ENCODE measurements around the gene ARID1B. TPM values are rescaled to one million over a fixed set of nuclear protein-coding genes. Genes with fewer than 3 reads are reported as not detected.

ARID1B gene
- total RNA-seq, 1 donor from 2014 or later = 59.3 TPM

- Mint-ChIP-seq H3K9me3 (ENCODE audit: low read depth) (no peaks in the 10 kb centered on the region), H3K4me1 (ENCODE audit: low read depth) (peaks cover 82% of the 10 kb centered on the region), H3K4me3 (ENCODE audit: unreplicated experiment) (peak overlapping the region; percentile 35), H3K27me3 (ENCODE audit: low read depth) (no peaks in the 10 kb centered on the region), H3K27ac (ENCODE audit: unreplicated experiment) (peak overlapping the region; percentile 96), H3K36me3 (ENCODE audit: low read depth) (peaks cover 10% of the 10 kb centered on the region)
- TF ChIP-seq CTCF (IDR thresholded peaks at IDR 0.05) = no peak
- no peak for DNase-seq (ENCODE audit: low spot score)
These were observed 371.5 kb downstream of the ARID1B start for GRCh38 chr6:157148391-157149323.

DNA sequence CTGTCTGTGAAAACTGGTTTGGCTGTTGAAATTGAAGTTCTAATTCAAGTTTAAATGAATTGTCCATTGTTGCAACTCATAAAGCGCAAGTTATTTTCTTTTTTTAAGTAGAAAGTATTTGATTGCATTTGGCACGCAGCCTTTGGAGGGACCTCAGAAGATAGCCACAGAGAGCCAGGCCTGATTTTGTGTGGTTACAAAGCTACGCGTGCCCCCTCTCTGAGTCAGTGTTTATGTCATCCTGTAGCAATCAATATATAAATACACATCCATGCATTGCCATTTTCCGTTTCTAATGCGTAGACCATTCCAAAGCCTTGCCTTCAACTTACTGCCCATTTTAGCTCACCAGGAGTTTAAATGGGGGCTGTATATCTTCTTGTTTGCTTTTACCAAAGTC is 372.9 kb downstream of the ARID1B start:
- H3K4me1 Mint-ChIP-seq (ENCODE audit: low read depth) = peaks cover 68% of the 10 kb centered on the region
- H3K9me3 Mint-ChIP-seq (ENCODE audit: low read depth) = no peaks in the 10 kb centered on the region
- no peak for TF ChIP-seq CTCF (IDR thresholded peaks at IDR 0.05)
- DNase-seq (ENCODE audit: low spot score) = no peak
- H3K27me3 Mint-ChIP-seq (ENCODE audit: low read depth) = no peaks in the 10 kb centered on the region
- no peak overlapping the region for H3K4me3 Mint-ChIP-seq (ENCODE audit: unreplicated experiment)
- H3K27ac Mint-ChIP-seq (ENCODE audit: unreplicated experiment) = peak overlapping the region; percentile 96
- H3K36me3 Mint-ChIP-seq (ENCODE audit: low read depth) = peaks cover 17% of the 10 kb centered on the region

GRCh38 chr6:157151029-157151428 is 373.9 kb downstream of the ARID1B start:
- no peak overlapping the region for H3K4me3 Mint-ChIP-seq (ENCODE audit: unreplicated experiment)
- DNase-seq (ENCODE audit: low spot score) = no peak
- peaks cover 19% of the 10 kb centered on the region for H3K36me3 Mint-ChIP-seq (ENCODE audit: low read depth)
- H3K4me1 Mint-ChIP-seq (ENCODE audit: low read depth) = peaks cover 59% of the 10 kb centered on the region
- H3K27me3 Mint-ChIP-seq (ENCODE audit: low read depth) = no peaks in the 10 kb centered on the region
- no peak for TF ChIP-seq CTCF (IDR thresholded peaks at IDR 0.05)
- peak overlapping the region; percentile 61 for H3K27ac Mint-ChIP-seq (ENCODE audit: unreplicated experiment)
- no peaks in the 10 kb centered on the region for H3K9me3 Mint-ChIP-seq (ENCODE audit: low read depth)

- H3K27ac Mint-ChIP-seq (ENCODE audit: unreplicated experiment) = no peak overlapping the region
- H3K4me1 Mint-ChIP-seq (ENCODE audit: low read depth) = peaks cover 51% of the 10 kb centered on the region
- no peak for TF ChIP-seq CTCF (IDR thresholded peaks at IDR 0.05)
- no peak overlapping the region for H3K4me3 Mint-ChIP-seq (ENCODE audit: unreplicated experiment)
- no peak for DNase-seq (ENCODE audit: low spot score)
- H3K27me3 Mint-ChIP-seq (ENCODE audit: low read depth) = no peaks in the 10 kb centered on the region
- H3K9me3 Mint-ChIP-seq (ENCODE audit: low read depth) = no peaks in the 10 kb centered on the region
- H3K36me3 Mint-ChIP-seq (ENCODE audit: low read depth) = peaks cover 22% of the 10 kb centered on the region
These were observed 374.8 kb downstream of the ARID1B start for GRCh38 chr6:157151989-157152388.

- no peak for TF ChIP-seq CTCF (IDR thresholded peaks at IDR 0.05)
- Mint-ChIP-seq H3K36me3 (ENCODE audit: low read depth) (peaks cover 25% of the 10 kb centered on the region), H3K4me1 (ENCODE audit: low read depth) (peaks cover 51% of the 10 kb centered on the region), H3K4me3 (ENCODE audit: unreplicated experiment) (no peak overlapping the region), H3K27ac (ENCODE audit: unreplicated experiment) (no peak overlapping the region), H3K27me3 (ENCODE audit: low read depth) (no peaks in the 10 kb centered on the region), H3K9me3 (ENCODE audit: low read depth) (no peaks in the 10 kb centered on the region)
- no peak for DNase-seq (ENCODE audit: low spot score)
These were observed 375.4 kb downstream of the ARID1B start for GRCh38 chr6:157152556-157152955.

All from chondrocyte (in vitro differentiated cells).